SHP77 treated with DMSO at 0.1 percent for 48 hours (cell line): ENCODE data around the gene TRAPPC6A.

Experiments used
- DNase-seq: peaks from one replicate; lab custom pipeline; 2025; lab: John Stamatoyannopoulos, UW

Gene TRAPPC6A

GRCh38 chr19:45130236-45130635, 47.8 kb downstream of the TRAPPC6A start:
- DNase-seq: no peak

GRCh38 chr19:45128806-45129205, 49.2 kb downstream of the TRAPPC6A start:
- DNase-seq: no peak

GRCh38 chr19:45128146-45128545, 49.9 kb downstream of the TRAPPC6A start:
- DNase-seq: no peak

GRCh38 chr19:45126654-45127053, 51.4 kb downstream of the TRAPPC6A start:
- no peak for DNase-seq

- no peak for DNase-seq
Observed at GRCh38 chr19:45125975-45126493, 52.0 kb downstream of the TRAPPC6A start.

GRCh38 chr19:45125360-45125759, 52.7 kb downstream of the TRAPPC6A start:
- DNase-seq: no peak

GRCh38 chr19:45124021-45124420, 54.0 kb downstream of the TRAPPC6A start:
- DNase-seq: no peak

GRCh38 chr19:45123440-45123850, 54.6 kb downstream of the TRAPPC6A start:
- DNase-seq: no peak

GRCh38 chr19:45122832-45123231, 55.2 kb downstream of the TRAPPC6A start:
- DNase-seq: no peak

- DNase-seq: no peak
Observed at GRCh38 chr19:45121827-45122345, 56.2 kb downstream of the TRAPPC6A start.

- DNase-seq: no peak
Observed at GRCh38 chr19:45119582-45119981, 58.5 kb downstream of the TRAPPC6A start.

GRCh38 chr19:45118591-45119355, 59.3 kb downstream of the TRAPPC6A start:
- peak; percentile 29 for DNase-seq

- DNase-seq: no peak
Observed at GRCh38 chr19:45118106-45118505, 59.9 kb downstream of the TRAPPC6A start.

- peak; percentile 58 for DNase-seq
Observed at GRCh38 chr19:45117671-45118070, 60.4 kb downstream of the TRAPPC6A start.

GRCh38 chr19:45117167-45117594, 60.9 kb downstream of the TRAPPC6A start:
- peak; percentile 69 for DNase-seq

GRCh38 chr19:45115809-45116615, 62.0 kb downstream of the TRAPPC6A start:
- peak; percentile 66 for DNase-seq

- no peak for DNase-seq
Observed at GRCh38 chr19:45114116-45114515, 63.9 kb downstream of the TRAPPC6A start.

GRCh38 chr19:45113628-45114027, 64.4 kb downstream of the TRAPPC6A start:
- DNase-seq: peak; percentile 77
